HEK293 (cell line): ENCODE data around the gene SAMD3.

Source experiments
- CTCF ChIP-seq: fragments of 450-650 bp; formaldehyde crosslinking; IDR thresholded peaks from 2 replicates; pipeline ENCODE4 v1.5.1; 2016; ENCODE audit warnings: missing biosample characterization, missing genetic modification characterization
- REST ChIP-seq: fragments of 450-650 bp; formaldehyde crosslinking; IDR thresholded peaks from 2 replicates; pipeline ENCODE4 v1.5.1; 2016; ENCODE audit warnings: missing biosample characterization, missing genetic modification characterization
- ZBTB49 ChIP-seq: fragments of 450-650 bp; formaldehyde crosslinking; IDR thresholded peaks from 2 replicates; pipeline ENCODE4 v1.5.1; 2016; ENCODE audit warnings: missing biosample characterization, missing genetic modification characterization, low read depth
- ZBTB7A ChIP-seq: fragments of 450-650 bp; formaldehyde crosslinking; IDR thresholded peaks from 2 replicates; pipeline ENCODE4 v1.5.1; 2016; ENCODE audit warnings: low read depth, missing biosample characterization, missing genetic modification characterization
- ZBTB8A ChIP-seq: fragments of 450-650 bp; formaldehyde crosslinking; IDR thresholded peaks from 2 replicates; pipeline ENCODE4 v1.5.1; 2016; ENCODE audit warnings: missing biosample characterization, missing genetic modification characterization
- ZNF19 ChIP-seq: fragments of 450-650 bp; formaldehyde crosslinking; IDR thresholded peaks from 2 replicates; pipeline ENCODE4; 2016; ENCODE audit warnings: missing biosample characterization, missing genetic modification characterization, low read depth
- ZNF2 ChIP-seq: fragments of 450-650 bp; formaldehyde crosslinking; IDR thresholded peaks from 2 replicates; pipeline ENCODE4 v1.5.1; 2016; ENCODE audit warnings: missing biosample characterization, missing genetic modification characterization
- ZNF292 ChIP-seq: fragments of 450-650 bp; formaldehyde crosslinking; IDR thresholded peaks from 2 replicates; pipeline ENCODE4 v1.5.1; 2016; ENCODE audit warnings: low read depth, missing biosample characterization, missing genetic modification characterization, borderline replicate concordance
- ZNF48 ChIP-seq: fragments of 450-650 bp; formaldehyde crosslinking; IDR thresholded peaks from 2 replicates; pipeline ENCODE4 v1.5.1; 2016; ENCODE audit warnings: missing biosample characterization, missing genetic modification characterization
- ZNF521 ChIP-seq: fragments of 450-650 bp; formaldehyde crosslinking; IDR thresholded peaks from 2 replicates; pipeline ENCODE4 v1.5.1; 2017; ENCODE audit warnings: missing biosample characterization, mild to moderate bottlenecking, missing genetic modification characterization
- ZNF600 ChIP-seq: fragments of 450-650 bp; formaldehyde crosslinking; IDR thresholded peaks from 2 replicates; pipeline ENCODE4 v1.5.1; 2016; ENCODE audit warnings: missing biosample characterization, missing genetic modification characterization

- TF ChIP-seq ZBTB7A (tag by site-specific recombination): no peak
- TF ChIP-seq ZBTB49: no peak
- TF ChIP-seq ZNF292 (tag by site-specific recombination): no peak
- no peak for TF ChIP-seq ZNF2 (tag by site-specific recombination)
- TF ChIP-seq ZNF600 (tag by site-specific recombination): no peak
- no peak for TF ChIP-seq CTCF (tag by site-specific recombination)
- TF ChIP-seq ZBTB8A (tag by site-specific recombination): no peak
- TF ChIP-seq REST (tag by site-specific recombination): no peak
- no peak for TF ChIP-seq ZNF521 (tag by site-specific recombination)
- TF ChIP-seq ZNF19 (tag by site-specific recombination): no peak
- no peak for TF ChIP-seq ZNF48 (tag by site-specific recombination)
Measured at GRCh38 chr6:130098317-130098716, 124.4 kb downstream of the SAMD3 start.
